ENCODE data around the gene KRT38.
"Not testable (repeated sequence)": the region's sequence is repeated elsewhere in the genome, so short reads cannot be mapped to it uniquely, and the experiment has no call there.

The KRT38 gene

DNA sequence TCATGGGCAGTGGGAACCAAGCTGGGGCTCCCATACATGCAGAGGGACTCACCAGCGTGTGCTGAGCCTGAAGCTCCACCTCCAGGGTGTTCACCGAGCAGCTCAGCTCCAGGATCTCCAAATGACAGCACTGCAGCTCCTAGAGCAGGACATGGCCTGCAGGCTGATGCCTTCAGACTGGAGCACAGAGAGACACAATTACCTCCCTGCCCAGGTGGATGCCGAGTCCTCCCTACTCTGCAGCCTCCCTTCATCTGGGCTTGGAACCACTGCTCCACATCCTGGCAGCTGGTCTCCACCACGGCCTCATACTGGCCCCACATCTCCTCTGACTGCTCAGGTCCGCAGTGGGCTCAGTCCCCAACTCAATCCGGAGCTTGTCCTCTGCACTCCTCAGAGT lies 8.2 kb upstream of the KRT38 start:
- DNase-seq, result no peak
- TF ChIP-seq GATA1 (IDR thresholded peaks at IDR 0.05; ENCODE audit: low read depth, low read length) (no peak), POLR2A (IDR thresholded peaks at IDR 0.05; ENCODE audit: low read length) (no peak)

DNA sequence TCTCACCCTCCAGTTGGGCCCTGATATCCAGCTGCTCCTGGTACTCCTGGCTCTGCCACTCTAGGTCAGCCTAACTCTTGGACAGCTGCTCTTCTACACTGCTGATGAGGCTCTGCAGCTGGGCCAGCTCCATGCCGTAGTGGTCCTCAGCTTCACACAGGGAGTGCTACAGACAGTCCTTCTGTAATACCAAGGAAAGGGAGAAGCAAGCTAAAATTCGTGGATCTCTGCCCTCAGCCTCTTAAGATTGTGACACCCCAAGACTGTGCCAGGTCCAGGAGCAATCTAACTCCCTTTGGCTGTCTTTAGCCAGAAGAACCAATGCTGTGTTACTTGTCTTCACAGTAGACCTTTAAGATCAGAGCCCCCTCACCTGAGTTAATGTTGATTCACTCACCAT lies 7.7 kb upstream of the KRT38 start:
- TF ChIP-seq GATA1 (IDR thresholded peaks at IDR 0.05; ENCODE audit: low read depth, low read length) (no peak), POLR2A (IDR thresholded peaks at IDR 0.05; ENCODE audit: low read length) (no peak)
- DNase-seq, result no peak

- TF ChIP-seq GATA1 (IDR thresholded peaks at IDR 0.05; ENCODE audit: low read depth, low read length) (no peak), POLR2A (IDR thresholded peaks at IDR 0.05; ENCODE audit: low read length) (no peak)
- no peak for DNase-seq
Observed at GRCh38 chr17:41446806-41447205, 6.0 kb upstream of the KRT38 start.

DNA sequence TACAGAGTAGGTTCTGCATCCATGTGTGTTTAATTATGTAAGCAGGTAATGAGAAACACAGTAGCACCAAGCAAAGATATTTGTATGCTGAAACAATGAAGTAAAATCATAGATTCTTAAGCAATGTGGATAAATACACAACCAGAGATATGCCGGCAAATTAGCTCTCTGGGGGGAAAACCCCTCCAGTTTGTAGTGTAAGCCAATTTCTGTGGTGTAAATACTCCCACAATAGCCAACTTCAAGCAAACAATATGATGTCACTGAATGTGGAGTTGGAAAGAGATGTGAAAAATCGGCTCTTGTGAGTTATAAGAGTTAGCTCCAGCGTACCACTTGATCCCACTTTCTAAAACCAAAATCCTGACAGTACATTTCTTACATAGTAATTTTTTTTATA lies 3.9 kb upstream of the KRT38 start:
- no peak for DNase-seq
- TF ChIP-seq GATA1 (IDR thresholded peaks at IDR 0.05; ENCODE audit: low read depth, low read length), result no peak
- no peak for TF ChIP-seq POLR2A (IDR thresholded peaks at IDR 0.05; ENCODE audit: low read length)

- TF ChIP-seq GATA1 (IDR thresholded peaks at IDR 0.05; ENCODE audit: low read depth, low read length), result no peak
- no peak for DNase-seq
Observed at GRCh38 chr17:41444186-41444585, 3.4 kb upstream of the KRT38 start.

GRCh38 chr17:41442739-41443138 lies 2.0 kb upstream of the KRT38 start:
- no peak for DNase-seq
- TF ChIP-seq POLR2A (IDR thresholded peaks at IDR 0.05; ENCODE audit: low read length), result no peak
- TF ChIP-seq GATA1 (IDR thresholded peaks at IDR 0.05; ENCODE audit: low read depth, low read length), result no peak

- DNase-seq, result no peak
Observed at GRCh38 chr17:41439375-41439774, 1.4 kb downstream of the KRT38 start.

GRCh38 chr17:41437769-41438168 lies 3.0 kb downstream of the KRT38 start:
- DNase-seq, result no peak
- TF ChIP-seq GATA1 (IDR thresholded peaks at IDR 0.05; ENCODE audit: low read depth, low read length) (no peak), POLR2A (IDR thresholded peaks at IDR 0.05; ENCODE audit: low read length) (no peak)

More at GRCh38 chr17:41439375-41439774, 1.4 kb downstream of the KRT38 start:
- TF ChIP-seq GATA1 (IDR thresholded peaks at IDR 0.05; ENCODE audit: low read depth, low read length) (no peak), POLR2A (IDR thresholded peaks at IDR 0.05; ENCODE audit: low read length) (no peak)

- DNase-seq, result no peak
- TF ChIP-seq GATA1 (IDR thresholded peaks at IDR 0.05; ENCODE audit: low read depth, low read length) (no peak), POLR2A (IDR thresholded peaks at IDR 0.05; ENCODE audit: low read length) (no peak)
Observed at GRCh38 chr17:41437254-41437653, 3.5 kb downstream of the KRT38 start.

- TF ChIP-seq GATA1 (IDR thresholded peaks at IDR 0.05; ENCODE audit: low read depth, low read length), result no peak
- TF ChIP-seq POLR2A (IDR thresholded peaks at IDR 0.05; ENCODE audit: low read length), result no peak
- DNase-seq, result no peak
Observed at GRCh38 chr17:41434415-41434814, 6.4 kb downstream of the KRT38 start.

DNA sequence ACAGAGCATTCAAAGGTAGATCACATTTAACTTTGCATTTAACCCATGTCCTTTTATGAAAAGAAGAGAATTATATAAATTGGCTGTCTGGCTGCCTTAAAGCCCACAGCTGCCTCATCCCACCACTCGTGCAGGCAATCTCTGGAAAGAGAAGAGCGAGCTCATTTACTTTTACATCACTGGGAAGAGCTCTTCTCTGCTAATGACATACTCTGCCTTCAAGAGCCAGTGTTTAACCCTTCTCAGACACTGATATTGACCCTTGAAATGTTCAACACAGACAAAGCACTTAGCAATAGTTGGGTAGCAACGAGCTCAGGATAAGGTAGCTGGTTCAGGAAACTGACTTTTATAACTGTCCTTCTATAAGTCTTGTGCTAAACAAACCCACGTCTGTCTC lies 6.8 kb downstream of the KRT38 start:
- TF ChIP-seq POLR2A (IDR thresholded peaks at IDR 0.05; ENCODE audit: low read length) (no peak), GATA1 (IDR thresholded peaks at IDR 0.05; ENCODE audit: low read depth, low read length) (no peak)
- no peak for DNase-seq

DNA sequence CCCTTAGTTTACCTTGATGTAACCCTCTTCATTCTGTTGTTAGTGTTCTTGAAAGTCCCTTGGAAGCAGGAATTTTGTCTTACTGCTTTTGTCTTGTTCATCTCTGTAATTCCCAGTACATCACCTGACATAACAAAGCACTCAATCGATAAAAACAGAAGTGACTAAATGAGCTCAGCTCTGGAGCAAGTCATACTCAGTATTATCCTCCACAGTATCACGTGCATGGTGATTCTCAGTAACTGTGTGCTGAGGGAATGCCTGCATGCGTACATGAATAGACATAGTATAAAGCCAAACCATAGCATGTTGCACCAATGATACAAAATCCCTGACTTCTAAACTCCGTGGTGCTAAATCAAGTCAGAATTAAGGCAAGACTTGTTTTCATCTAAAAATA lies 7.2 kb downstream of the KRT38 start:
- no peak for TF ChIP-seq POLR2A (IDR thresholded peaks at IDR 0.05; ENCODE audit: low read length)
- TF ChIP-seq GATA1 (IDR thresholded peaks at IDR 0.05; ENCODE audit: low read depth, low read length), result no peak
- DNase-seq, result no peak

- DNase-seq, result not testable (repeated sequence)
Observed at GRCh38 chr17:41430376-41430775, 10.4 kb downstream of the KRT38 start.

- no peak for TF ChIP-seq POLR2A (IDR thresholded peaks at IDR 0.05; ENCODE audit: low read length)
- no peak for TF ChIP-seq GATA1 (IDR thresholded peaks at IDR 0.05; ENCODE audit: low read depth, low read length)
- DNase-seq, result no peak
Observed at GRCh38 chr17:41429667-41430066, 11.1 kb downstream of the KRT38 start.

DNA sequence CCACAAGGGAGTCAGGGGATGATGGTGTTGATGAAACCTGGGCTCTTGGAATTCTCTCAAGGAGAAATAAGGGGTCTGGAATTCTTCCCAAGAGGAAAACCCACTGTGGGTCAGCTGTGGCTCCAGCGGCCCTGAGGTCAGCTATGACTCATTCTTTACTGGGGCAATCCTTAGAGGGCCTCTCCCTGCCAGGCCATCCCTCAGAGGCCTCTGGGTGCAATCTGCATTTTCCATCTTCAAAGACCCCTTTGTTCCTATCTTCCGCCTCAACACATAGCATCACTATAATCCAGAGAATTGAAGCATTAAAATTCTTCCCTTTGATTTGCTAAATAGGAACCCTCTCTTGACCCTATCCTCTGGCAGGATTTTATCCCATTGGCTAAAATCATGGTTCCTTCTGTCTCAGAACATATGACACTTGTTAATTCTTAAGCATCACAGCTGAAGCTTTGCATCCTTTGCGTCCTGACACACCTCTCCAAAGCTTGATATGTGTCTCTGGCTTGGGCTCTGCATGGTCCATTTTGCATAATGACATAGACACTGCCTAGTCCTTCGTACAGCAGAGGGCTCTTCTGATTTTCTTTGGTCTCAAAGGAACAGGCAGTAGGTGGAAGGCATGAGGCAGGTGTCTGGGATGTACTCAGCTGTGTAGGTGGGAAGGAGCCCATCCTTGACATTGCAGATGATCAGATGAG lies 12.0 kb downstream of the KRT38 start:
- no peak for TF ChIP-seq GATA1 (IDR thresholded peaks at IDR 0.05; ENCODE audit: low read depth, low read length)
- no peak for TF ChIP-seq POLR2A (IDR thresholded peaks at IDR 0.05; ENCODE audit: low read length)
- no peak for DNase-seq
